H1 (cell line): ENCODE results near the gene FBXO30. TPM values are rescaled to one million over a fixed set of nuclear protein-coding genes. Genes with fewer than 3 reads are reported as not detected.

Experiments
- CTCF ChIA-PET: fragments of 300-600 bp; sonication (Branson Sonifier 250); formaldehyde crosslinking; loops from one replicate; lab custom pipeline; 2021; ENCODE audit not compliant: partially characterized antibody; lab: Charles Lee
- POLR2A ChIA-PET: fragments of 300-600 bp; sonication (Branson Sonifier 250); formaldehyde crosslinking; loops from one replicate; lab custom pipeline; 2021; ENCODE audit warnings: inconsistent platforms; ENCODE audit not compliant: partially characterized antibody; lab: Charles Lee
- DNase-seq, 2 experiments: peaks; one replicate each; pipeline versions ENCODE4 v3.0.0 to v3.0.0-alpha.2; 2010 to 2022; ENCODE audit warnings: low spot score in 2 of 2, low read depth in 1 of 2, mixed read lengths in 1 of 2
- FAIRE-seq: peaks from 2 replicates; lab custom pipeline; 2011; peaks lifted over from hg19 to GRCh38; lab: Jason Lieb, UNC
- H2AFZ ChIP-seq: 2 replicates; pipeline ENCODE4 v1.8.1; 2012; ENCODE audit warnings: low read length, inconsistent platforms
- H2AK5ac ChIP-seq: 2 replicates; pipeline ENCODE4 v1.6.1; 2013; ENCODE audit warnings: low read depth, low read length
- H2BK120ac ChIP-seq: replicated peaks from 2 replicates; pipeline ENCODE3; 2013; ENCODE audit warnings: low read depth, low read length, inconsistent platforms
- H2BK12ac ChIP-seq: 2 replicates; pipeline ENCODE4 v1.6.1; 2013; ENCODE audit warnings: low read depth, low read length
- H2BK15ac ChIP-seq: 2 replicates; pipeline ENCODE4 v1.6.1; 2013; ENCODE audit warnings: low read length
- H2BK20ac ChIP-seq: 2 replicates; pipeline ENCODE4 v1.6.1; 2013; ENCODE audit warnings: low read length
- H2BK5ac ChIP-seq: 2 replicates; pipeline ENCODE4 v1.6.1; 2013; ENCODE audit warnings: low read depth, low read length
- H3K14ac ChIP-seq: 2 replicates; pipeline ENCODE4 v1.6.1; 2013; ENCODE audit warnings: inconsistent platforms; ENCODE audit not compliant: insufficient read length
- H3K18ac ChIP-seq: 2 replicates; pipeline ENCODE4 v1.6.1; 2013; ENCODE audit warnings: low read length; ENCODE audit errors: extremely low read depth
- H3K23ac ChIP-seq: 2 replicates; pipeline ENCODE4 v1.6.1; 2013; ENCODE audit warnings: inconsistent platforms; ENCODE audit not compliant: insufficient read length
- H3K23me2 ChIP-seq: 2 replicates; pipeline ENCODE4 v1.6.1; 2013; ENCODE audit warnings: low read depth, low read length
- H3K27ac ChIP-seq: 2 replicates; pipeline ENCODE4 v1.6.1; 2011; ENCODE audit warnings: low read depth, low read length, inconsistent platforms
- H3K27me3 ChIP-seq, 4 experiments: replicated peaks in 1 of 4; 1 replicate in 1 of 4; 2 replicates in 3 of 4; pipeline versions ENCODE4 v1.6.1 to v1.8.1; 2011 to 2013; ENCODE audit warnings: low read length in 3 of 4, mild to moderate bottlenecking in 3 of 4, inconsistent platforms in 2 of 4, mixed read lengths in 2 of 4, moderate library complexity in 1 of 4; ENCODE audit not compliant: control insufficient read depth in 3 of 4, insufficient read depth in 3 of 4; ENCODE audit errors: extremely low read depth in 1 of 4
- H3K36me3 ChIP-seq, 4 experiments: 2 replicates each; pipeline versions ENCODE4 v1.6.1 to v1.8.1; 2011 to 2013; ENCODE audit warnings: mild to moderate bottlenecking in 4 of 4, low read length in 3 of 4, moderate library complexity in 2 of 4, control low read depth in 1 of 4, inconsistent platforms in 1 of 4; ENCODE audit not compliant: insufficient read depth in 4 of 4, control insufficient read depth in 2 of 4
- H3K4ac ChIP-seq: replicated peaks from 2 replicates; pipeline ENCODE3; 2013; ENCODE audit warnings: low read length, low read depth, mixed read lengths, inconsistent platforms; ENCODE audit not compliant: insufficient read length
- H3K4me1 ChIP-seq, 4 experiments: replicated peaks in 1 of 4; 1 replicate in 1 of 4; 2 replicates in 3 of 4; pipeline versions ENCODE4 v1.6.1 to v1.8.1; 2011 to 2013; ENCODE audit warnings: low read length in 3 of 4, inconsistent platforms in 2 of 4, mixed read lengths in 1 of 4; ENCODE audit not compliant: insufficient read depth in 4 of 4, control insufficient read depth in 3 of 4
- H3K4me2 ChIP-seq, 2 experiments: 2 replicates each; pipeline versions ENCODE4 v1.6.1 to v1.8.1; 2011 to 2013; ENCODE audit warnings: low read depth in 2 of 2, low read length in 2 of 2, control low read depth in 1 of 2, inconsistent platforms in 1 of 2, mild to moderate bottlenecking in 1 of 2; ENCODE audit not compliant: insufficient read depth in 1 of 2
- H3K4me3 ChIP-seq, 4 experiments: fragments of 200-600, 300-600 bp in 1 of 4; sonication (generic), shearing (Covaris generic), sonication (Bioruptor Twin) in 1 of 4; 2 replicates each; pipeline versions ENCODE4 v1.5.1 to v1.8.1; 2011 to 2016; ENCODE audit warnings: low read length in 4 of 4, low read depth in 3 of 4, control low read depth in 2 of 4, inconsistent platforms in 2 of 4, mild to moderate bottlenecking in 2 of 4, mixed read lengths in 1 of 4, moderate library complexity in 1 of 4; ENCODE audit not compliant: insufficient read depth in 2 of 4; ENCODE audit errors: extremely low read depth in 1 of 4
- H3K56ac ChIP-seq: replicated peaks from 2 replicates; pipeline ENCODE3; 2013; ENCODE audit warnings: low read depth, mild to moderate bottlenecking, mixed read lengths, low read length, inconsistent platforms; ENCODE audit not compliant: insufficient read length
- H3K79me1 ChIP-seq: 2 replicates; pipeline ENCODE4 v1.6.1; 2013; ENCODE audit warnings: low read depth, low read length, control low read depth
- H3K79me2 ChIP-seq, 2 experiments: 2 replicates each; pipeline versions ENCODE4 v1.6.1 to v1.8.1; 2012 to 2013; ENCODE audit warnings: low read length in 2 of 2, mild to moderate bottlenecking in 2 of 2, inconsistent platforms in 1 of 2; ENCODE audit not compliant: insufficient read depth in 2 of 2, control insufficient read depth in 1 of 2
- H3K9ac ChIP-seq, 4 experiments: replicated peaks in 1 of 4; 1 replicate in 1 of 4; 2 replicates in 3 of 4; pipeline versions ENCODE4 v1.6.1 to v1.8.1; 2011 to 2013; ENCODE audit warnings: low read depth in 3 of 4, low read length in 3 of 4, control low read depth in 2 of 4, mild to moderate bottlenecking in 2 of 4, moderate library complexity in 2 of 4, inconsistent platforms in 1 of 4; ENCODE audit errors: extremely low read depth in 1 of 4
- H3K9me3 ChIP-seq, 2 experiments: 2 replicates each; pipeline versions ENCODE4 v1.6.1 to v1.8.1; 2012 to 2013; ENCODE audit warnings: mild to moderate bottlenecking in 2 of 2, moderate library complexity in 2 of 2, control low read depth in 1 of 2, inconsistent platforms in 1 of 2, low read depth in 1 of 2, low read length in 1 of 2, mixed read lengths in 1 of 2; ENCODE audit not compliant: insufficient read depth in 2 of 2
- H4K20me1 ChIP-seq, 2 experiments: replicated peaks in 1 of 2; 2 replicates each; pipeline versions ENCODE3 to v1.8.1; 2011 to 2013; ENCODE audit warnings: inconsistent platforms in 2 of 2, low read length in 2 of 2, mild to moderate bottlenecking in 1 of 2; ENCODE audit not compliant: insufficient read depth in 2 of 2, control insufficient read depth in 1 of 2
- H4K5ac ChIP-seq: 2 replicates; pipeline ENCODE4 v1.6.1; 2013; ENCODE audit warnings: low read length, low read depth, mixed read lengths, inconsistent platforms; ENCODE audit not compliant: insufficient read length
- H4K8ac ChIP-seq: 2 replicates; pipeline ENCODE4 v1.8.0; 2013; ENCODE audit warnings: mild to moderate bottlenecking, moderate library complexity, low read length, inconsistent platforms; ENCODE audit not compliant: insufficient read depth; ENCODE audit errors: extremely low read depth
- H4K91ac ChIP-seq: replicated peaks from 2 replicates; pipeline ENCODE3; 2013; ENCODE audit warnings: low read length, mixed read lengths, inconsistent platforms; ENCODE audit not compliant: insufficient read length
- BRCA1 ChIP-seq: IDR thresholded peaks from 2 replicates; pipeline ENCODE4 v1.6.1; 2012; ENCODE audit warnings: low read depth, low read length, improper control_type of control experiment
- EP300 ChIP-seq, 2 experiments: IDR thresholded peaks; 1 replicate in 1 of 2; 2 replicates in 1 of 2; pipeline ENCODE4 v1.6.1; 2011 to 2012; ENCODE audit warnings: low read depth in 2 of 2, low read length in 2 of 2, mild to moderate bottlenecking in 2 of 2, borderline replicate concordance in 1 of 2, inconsistent platforms in 1 of 2, moderate library complexity in 1 of 2
- EZH2 ChIP-seq: fragments of 200-600 bp; sonication (generic); IDR thresholded peaks from 2 replicates; pipeline ENCODE4 v1.7.1; 2012; ENCODE audit warnings: low read depth, mild to moderate bottlenecking, moderate library complexity, low read length, inconsistent platforms; ENCODE audit not compliant: severe bottlenecking
- GABPA ChIP-seq: IDR thresholded peaks from 2 replicates; pipeline ENCODE4 v1.6.1; 2011; ENCODE audit warnings: mild to moderate bottlenecking, low read length, moderate library complexity, borderline replicate concordance; ENCODE audit not compliant: insufficient read depth
- HDAC2 ChIP-seq, 2 experiments: fragments of 300-600 bp in 1 of 2; sonication (generic) in 1 of 2; IDR thresholded peaks; 2 replicates each; pipeline ENCODE4 v1.6.1; 2011 to 2012; ENCODE audit warnings: low read depth in 2 of 2, low read length in 2 of 2, mild to moderate bottlenecking in 2 of 2, moderate library complexity in 2 of 2, borderline replicate concordance in 1 of 2, inconsistent platforms in 1 of 2
- NRF1 ChIP-seq: IDR thresholded peaks from 2 replicates; pipeline ENCODE4 v1.6.1; 2011; ENCODE audit warnings: mild to moderate bottlenecking, low read depth, low read length, improper control_type of control experiment
- SP4 ChIP-seq: IDR thresholded peaks from 2 replicates; pipeline ENCODE4 v1.6.1; 2012; ENCODE audit warnings: low read length, inconsistent platforms
- TBP ChIP-seq: IDR thresholded peaks from 2 replicates; pipeline ENCODE4 v1.6.1; 2011; ENCODE audit warnings: low read depth, low read length, improper control_type of control experiment
- TEAD4 ChIP-seq: IDR thresholded peaks from 2 replicates; pipeline ENCODE4 v1.6.1; 2012; ENCODE audit warnings: low read depth, low read length, inconsistent platforms, mixed read lengths
- YY1 ChIP-seq: IDR thresholded peaks from 2 replicates; pipeline ENCODE4 v1.6.1; 2011; ENCODE audit warnings: low read depth, mild to moderate bottlenecking, low read length
- WGBS, 2 experiments: shearing (Covaris generic) in 1 of 2; methylation state at CpG; one replicate each; pipeline versions ENCODE4 v1.1.6 to v1.1.7; 2013 to 2015; ENCODE audit warnings: low lambda C conversion rate in 2 of 2, mixed read lengths in 2 of 2, inconsistent platforms in 1 of 2, low coverage in 1 of 2, missing lambda C conversion rate in 1 of 2; ENCODE audit not compliant: insufficient replicate concordance in 2 of 2, insufficient coverage in 1 of 2, insufficient read length in 1 of 2; ENCODE audit errors: extremely low coverage in 1 of 2, missing lambda C conversion rate in 1 of 2; 5-methylcytosine and 5-hydroxymethylcytosine counted together
- polyA plus RNA-seq, 7 experiments: library from polyadenylated mRNA; depleted of rRNA in 3 of 7; stranded (reverse) in 5 of 7; unstranded in 2 of 7; fragments of >200 nt in 5 of 7; fragments of 200-250 nt in 2 of 7; gene quantifications; 1 replicate in 5 of 7; 2 replicates in 1 of 7; 4 replicates in 1 of 7; pipeline versions ENCODE4 v1.2.1 to v1.2.3, GENCODE V29; 2011 to 2013; ENCODE audit warnings: missing spikeins in 2 of 7, mixed read lengths in 2 of 7
- total RNA-seq: library from RNA; stranded (reverse); fragmentation: NEBNext Ultra II Directional; extraction: Animal tissue kit (Norgen Biotek cat#: 25700); gene quantifications from 2 replicates; pipeline ENCODE4 v1.2.1, GENCODE V29; 2021
- TF ChIP-seq, protein P1 (sequence below), 3 experiments: IDR thresholded peaks; 1 replicate in 2 of 3; 2 replicates in 1 of 3; pipeline versions ENCODE4 v1.5.1 to v1.6.1; 2011; ENCODE audit warnings: low read length in 3 of 3, mild to moderate bottlenecking in 3 of 3, inconsistent platforms in 2 of 3, low read depth in 1 of 3, moderate library complexity in 1 of 3; ENCODE audit not compliant: insufficient read depth in 1 of 3; ENCODE audit errors: control extremely low read depth in 1 of 3

The FBXO30 gene
- total and polyA plus RNA-seq, 2 of the 8 experiments (the other 6 are each of a cell fraction or from before 2014, with no cell fraction given), result 3.9 to 18.3 TPM

DNA sequence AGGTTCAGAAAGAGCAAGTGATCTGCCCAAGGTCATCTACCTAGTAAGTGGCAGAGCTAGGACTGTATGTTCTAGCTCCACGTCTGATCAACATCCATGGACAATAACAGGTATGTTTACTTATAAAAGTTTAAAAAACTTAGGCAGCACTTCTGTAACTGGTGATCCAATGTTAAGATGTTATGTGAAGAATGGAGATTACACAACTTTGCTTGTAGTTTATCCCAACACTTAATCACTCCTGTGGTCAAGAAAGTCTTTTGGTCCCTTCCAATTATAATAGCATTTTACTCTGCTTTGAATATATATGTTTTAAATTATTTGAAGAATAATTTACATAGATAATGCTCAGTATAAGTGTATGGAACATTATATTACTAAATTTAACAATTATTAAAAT, 4.8 kb downstream of the FBXO30 start:
- H3K79me2 ChIP-seq, result peaks cover 15 to 93% of the 10 kb centered on the region in 2 experiments
- no peak for DNase-seq
- ChIA-PET CTCF (interaction anchor here (0.9 kb wide), 1 partner anchor 78 kb away, joined by 3 read pairs; no protein-coding TSS in a partner anchor), POLR2A (interaction anchor here (0.6 to 1.2 kb wide), 2 partner anchors 9 to 735 kb away, joined by 3 to 5 read pairs; no protein-coding TSS in a partner anchor)
- no peak overlapping the region for H2AFZ ChIP-seq
- no peak overlapping the region for H2BK12ac ChIP-seq
- peaks cover 0 to 3% (median 1%) of the 10 kb centered on the region in 4 experiments; a peak in 2 of 7 replicates for H3K4me1 ChIP-seq
- H2BK5ac ChIP-seq, result no peak overlapping the region
- no peak for FAIRE-seq
- H3K23ac ChIP-seq, result no peak overlapping the region
- H4K8ac ChIP-seq, result no peak overlapping the region
- H3K27ac ChIP-seq, result no peak overlapping the region
- peaks cover 3 to 15% (median 11%) of the 10 kb centered on the region in 4 experiments; a peak in 5 of 8 replicates for H3K36me3 ChIP-seq
- H4K20me1 ChIP-seq, result peaks cover 8 to 14% of the 10 kb centered on the region in 2 experiments
- H2AK5ac ChIP-seq, result no peak overlapping the region
- no peaks in the 10 kb centered on the region; the same call in 1 of the 2 replicates for H3K23me2 ChIP-seq
- no peak overlapping the region for H2BK20ac ChIP-seq
- H4K91ac ChIP-seq, result no peak overlapping the region
- WGBS, 2 experiments, result 86% methylated on average over 1 of the region's 1 CpG; no CpG with 5 or more reads in 1 of the 2 experiments
- H3K9me3 ChIP-seq, result no peaks in the 10 kb centered on the region
- H3K4me3 ChIP-seq, result no peak overlapping the region
- H3K4me2 ChIP-seq, result no peak overlapping the region
- H2BK15ac ChIP-seq, result no peak overlapping the region
- no peak overlapping the region for H3K9ac ChIP-seq
- H3K79me1 ChIP-seq, result no peaks in the 10 kb centered on the region
- H2BK120ac ChIP-seq, result no peak overlapping the region
- no peak overlapping the region for H3K56ac ChIP-seq
- no peak overlapping the region for H3K18ac ChIP-seq
- no peak overlapping the region for H3K14ac ChIP-seq
- H4K5ac ChIP-seq, result no peak overlapping the region
- H3K27me3 ChIP-seq, result no peaks in the 10 kb centered on the region
- H3K4ac ChIP-seq, result no peak overlapping the region
- TF ChIP-seq BRCA1 (no peak), EP300 (IDR thresholded peaks at IDR 0.05; ENCODE audit: borderline replicate concordance in 1 of 2, low read depth in 2 of 2, low read length in 2 of 2) (no peak), TEAD4 (no peak), TBP (no peak), SP4 (no peak), EZH2 (no peak), GABPA (no peak), YY1 (no peak), NRF1 (no peak), HDAC2 (IDR thresholded peaks at IDR 0.05; ENCODE audit: borderline replicate concordance in 1 of 2, low read depth in 2 of 2, low read length in 2 of 2) (no peak)
- TF ChIP-seq, protein P1, sequence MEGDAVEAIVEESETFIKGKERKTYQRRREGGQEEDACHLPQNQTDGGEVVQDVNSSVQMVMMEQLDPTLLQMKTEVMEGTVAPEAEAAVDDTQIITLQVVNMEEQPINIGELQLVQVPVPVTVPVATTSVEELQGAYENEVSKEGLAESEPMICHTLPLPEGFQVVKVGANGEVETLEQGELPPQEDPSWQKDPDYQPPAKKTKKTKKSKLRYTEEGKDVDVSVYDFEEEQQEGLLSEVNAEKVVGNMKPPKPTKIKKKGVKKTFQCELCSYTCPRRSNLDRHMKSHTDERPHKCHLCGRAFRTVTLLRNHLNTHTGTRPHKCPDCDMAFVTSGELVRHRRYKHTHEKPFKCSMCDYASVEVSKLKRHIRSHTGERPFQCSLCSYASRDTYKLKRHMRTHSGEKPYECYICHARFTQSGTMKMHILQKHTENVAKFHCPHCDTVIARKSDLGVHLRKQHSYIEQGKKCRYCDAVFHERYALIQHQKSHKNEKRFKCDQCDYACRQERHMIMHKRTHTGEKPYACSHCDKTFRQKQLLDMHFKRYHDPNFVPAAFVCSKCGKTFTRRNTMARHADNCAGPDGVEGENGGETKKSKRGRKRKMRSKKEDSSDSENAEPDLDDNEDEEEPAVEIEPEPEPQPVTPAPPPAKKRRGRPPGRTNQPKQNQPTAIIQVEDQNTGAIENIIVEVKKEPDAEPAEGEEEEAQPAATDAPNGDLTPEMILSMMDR (IDR thresholded peaks at IDR 0.05; ENCODE audit: control extremely low read depth in 1 of 3, insufficient read depth in 1 of 3, low read depth in 1 of 3, low read length in 3 of 3), result no peak
